Activated CD4-positive, CD25-positive, alpha-beta regulatory T cell (primary cell): ENCODE results near the gene RASGRP4.
"Not testable (repeated sequence)": the region's sequence is repeated elsewhere in the genome, so short reads cannot be mapped to it uniquely, and the experiment has no call there.

ENCODE experiments used
- DNase-seq, 4 experiments: peaks; one replicate each; lab custom pipeline; 2025; lab: John Stamatoyannopoulos, UW

RASGRP4 gene

GRCh38 chr19:38371081-38371480 is 54.9 kb downstream of the RASGRP4 start:
- DNase-seq, result no peak

- DNase-seq, result no peak
These were observed 55.7 kb downstream of the RASGRP4 start for GRCh38 chr19:38370299-38370698.

GRCh38 chr19:38369584-38369983 is 56.4 kb downstream of the RASGRP4 start:
- no peak for DNase-seq

GRCh38 chr19:38367041-38367440 is 59.0 kb downstream of the RASGRP4 start:
- DNase-seq, result no peak

- not testable (repeated sequence) for DNase-seq
These were observed 62.9 kb downstream of the RASGRP4 start for GRCh38 chr19:38362946-38363688.

- DNase-seq, result peak; percentile 18 to 64 (median 40)
These were observed 63.7 kb downstream of the RASGRP4 start for GRCh38 chr19:38362076-38362945.

- DNase-seq, result peak in 2 of 4 experiments; percentile 46 to 50
These were observed 64.4 kb downstream of the RASGRP4 start for GRCh38 chr19:38361633-38362075.

- no peak for DNase-seq
These were observed 65.0 kb downstream of the RASGRP4 start for GRCh38 chr19:38360839-38361631.

- no peak for DNase-seq
These were observed 65.7 kb downstream of the RASGRP4 start for GRCh38 chr19:38360351-38360750.

GRCh38 chr19:38359242-38360021 is 66.6 kb downstream of the RASGRP4 start:
- no peak for DNase-seq
